UCSD-AML1 (cell line): ENCODE measurements around the gene CITED1.

Experiments
- DNase-seq: peaks from one replicate; lab custom pipeline; 2025; ENCODE audit not compliant: unreplicated experiment; lab: John Stamatoyannopoulos, UW

Gene CITED1

DNA sequence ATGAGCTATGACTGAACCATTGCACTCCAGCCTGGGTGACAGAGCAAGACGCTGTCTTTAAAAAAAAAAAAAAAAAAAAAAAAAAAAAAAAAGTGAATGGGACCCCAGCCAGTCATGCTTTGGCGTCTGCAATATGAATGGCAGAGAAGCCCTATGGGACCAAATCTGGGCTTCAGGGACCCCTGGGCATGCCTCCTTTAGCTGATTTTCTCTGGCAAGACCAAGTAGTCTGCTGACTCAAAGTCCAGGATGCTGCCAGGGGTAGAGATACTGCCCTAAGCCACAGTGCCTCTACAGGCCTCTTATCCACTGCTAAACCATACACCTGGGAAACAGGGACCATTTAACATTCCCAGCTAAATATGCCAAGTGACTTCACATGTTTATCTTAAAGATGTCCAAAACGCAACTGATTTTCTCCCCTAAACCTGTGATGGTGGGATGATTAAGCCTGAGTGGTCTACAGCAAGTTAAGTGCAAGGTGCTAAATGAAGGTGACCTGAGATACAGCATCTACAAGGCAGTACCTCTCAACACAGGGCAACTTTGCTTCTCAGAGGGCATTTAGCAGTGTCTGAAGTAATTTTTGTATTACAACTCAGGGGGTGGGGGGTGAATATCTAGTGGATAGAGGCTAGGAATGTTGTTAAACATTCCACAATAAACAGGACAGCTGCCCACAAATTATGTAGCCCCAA, 34.5 kb downstream of the CITED1 start:
- no peak for DNase-seq

DNA sequence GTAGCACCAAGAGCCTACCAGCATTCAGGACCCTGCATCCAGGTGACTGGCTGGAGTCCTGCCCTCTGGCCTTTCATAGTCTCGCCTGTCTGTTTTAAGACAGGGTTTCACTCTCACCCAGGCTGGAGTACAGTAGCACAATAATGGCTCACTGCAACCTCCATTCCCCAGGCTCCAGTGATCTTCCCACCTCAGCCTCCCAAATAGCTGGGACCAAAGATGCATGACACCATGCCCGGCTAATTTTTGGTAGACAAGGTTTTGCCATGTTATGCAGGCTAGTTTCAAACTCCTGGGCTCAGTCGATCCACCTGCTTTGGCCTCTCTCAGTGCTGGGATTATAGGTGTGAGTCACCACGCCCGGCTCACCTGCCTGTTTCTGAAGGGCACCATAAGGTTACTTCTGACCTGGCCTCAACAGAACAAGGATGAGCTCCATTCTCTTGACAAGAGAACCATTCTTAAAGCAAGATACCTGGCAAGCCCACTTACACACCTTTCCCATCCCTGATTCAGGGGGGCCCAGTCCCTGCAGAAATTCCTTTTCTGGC, 35.3 kb downstream of the CITED1 start:
- DNase-seq = no peak

DNA sequence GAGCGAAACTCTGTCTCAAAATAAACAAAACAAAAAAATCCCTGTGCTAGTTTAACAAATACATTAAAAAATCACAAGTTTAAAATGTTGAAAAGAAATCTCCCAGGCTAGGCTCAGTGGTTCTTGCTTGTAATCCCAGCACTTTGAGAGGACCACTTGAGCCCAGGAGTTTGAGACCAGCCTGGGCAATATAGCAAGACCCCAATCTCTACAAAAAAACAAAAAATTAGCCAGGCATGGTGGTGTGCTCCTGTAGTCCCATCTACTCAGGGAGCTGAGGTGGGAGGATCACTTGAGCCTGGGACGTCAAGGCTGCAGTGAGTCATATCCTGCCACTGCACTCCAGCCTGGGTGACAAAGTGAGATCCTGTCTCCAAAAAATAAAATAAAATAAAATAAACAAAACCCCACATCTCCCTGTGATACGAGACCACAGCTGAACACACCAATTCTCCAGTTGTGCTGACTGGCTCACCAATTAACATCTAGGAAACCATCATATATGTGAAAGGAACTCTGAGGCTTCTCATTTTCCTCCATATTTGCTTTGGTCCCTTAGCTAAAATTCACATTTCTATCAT, 36.0 kb downstream of the CITED1 start:
- no peak for DNase-seq

DNA sequence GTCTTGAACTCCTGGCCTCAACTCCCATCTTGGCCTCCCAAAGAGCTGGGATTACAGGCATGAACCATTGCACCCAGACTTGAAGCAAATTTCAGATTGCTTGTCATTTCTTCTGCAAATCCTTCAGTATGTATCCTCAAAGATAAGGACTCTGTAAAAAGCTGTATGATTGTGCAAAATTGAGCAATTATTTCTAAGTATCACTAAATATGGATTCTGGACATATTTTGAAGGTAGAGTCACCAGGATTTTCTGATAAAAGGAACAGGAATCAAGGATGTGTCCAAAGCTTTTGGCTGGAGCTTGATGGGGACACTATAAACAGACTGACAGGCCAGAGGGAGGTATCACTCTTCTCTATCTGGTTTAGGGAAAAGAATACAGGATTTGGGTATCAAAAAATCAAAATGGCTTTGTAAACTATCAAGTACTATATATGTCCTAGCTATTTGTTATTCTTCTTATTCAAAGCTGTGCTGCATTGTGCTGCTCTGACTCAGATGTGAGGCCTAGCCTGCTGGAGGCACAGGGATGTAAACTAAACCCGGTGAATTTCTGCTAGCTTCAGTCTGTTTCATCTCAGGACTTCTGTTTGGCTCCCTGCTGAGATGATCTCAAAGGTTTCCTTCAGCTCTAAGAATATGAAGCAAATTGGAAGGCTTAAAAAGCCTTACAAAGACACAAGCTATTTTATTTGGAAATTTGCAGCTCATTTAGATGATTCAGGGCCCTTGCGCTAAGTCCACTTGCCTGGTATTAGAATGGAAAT, 36.9 kb downstream of the CITED1 start:
- DNase-seq = no peak

DNA sequence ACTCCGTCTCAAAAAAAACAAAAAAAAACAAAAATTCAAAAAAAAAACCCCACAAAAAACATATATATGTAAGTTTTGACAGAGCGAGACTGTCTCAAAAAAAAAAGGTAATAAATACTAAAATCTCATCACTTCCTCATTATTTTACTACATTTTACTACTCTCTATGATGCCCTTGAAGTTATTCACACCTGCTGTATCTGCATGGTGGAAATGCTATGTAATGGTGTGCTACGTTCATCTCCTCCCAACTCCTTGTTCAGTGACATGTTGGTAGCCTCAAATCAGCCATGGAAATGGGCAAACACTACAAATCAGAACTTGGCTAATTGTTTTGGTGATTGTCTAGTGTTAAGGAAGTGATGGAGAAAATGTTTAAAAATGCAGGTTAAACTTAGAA, 40.5 kb downstream of the CITED1 start:
- no peak for DNase-seq

DNA sequence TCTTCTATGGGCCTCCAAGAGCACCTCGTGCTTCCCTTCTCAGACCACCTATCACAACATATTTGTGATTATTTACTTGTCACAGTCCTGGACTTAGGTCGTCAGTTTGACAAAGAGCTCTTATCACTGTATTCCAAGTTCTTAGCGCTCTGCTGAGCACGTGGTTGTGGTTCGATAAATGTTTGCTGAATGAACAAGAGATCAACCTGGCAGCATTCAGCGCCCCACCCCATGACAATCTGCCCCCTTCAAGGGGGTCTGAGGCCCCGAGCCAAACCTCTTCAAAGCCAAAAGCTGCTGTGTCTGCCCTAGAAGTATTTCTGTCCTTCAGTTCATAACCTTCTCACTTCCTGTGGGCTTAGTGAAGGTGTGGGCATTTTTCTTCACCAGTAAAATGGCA, 43.6 kb downstream of the CITED1 start:
- DNase-seq = no peak

DNA sequence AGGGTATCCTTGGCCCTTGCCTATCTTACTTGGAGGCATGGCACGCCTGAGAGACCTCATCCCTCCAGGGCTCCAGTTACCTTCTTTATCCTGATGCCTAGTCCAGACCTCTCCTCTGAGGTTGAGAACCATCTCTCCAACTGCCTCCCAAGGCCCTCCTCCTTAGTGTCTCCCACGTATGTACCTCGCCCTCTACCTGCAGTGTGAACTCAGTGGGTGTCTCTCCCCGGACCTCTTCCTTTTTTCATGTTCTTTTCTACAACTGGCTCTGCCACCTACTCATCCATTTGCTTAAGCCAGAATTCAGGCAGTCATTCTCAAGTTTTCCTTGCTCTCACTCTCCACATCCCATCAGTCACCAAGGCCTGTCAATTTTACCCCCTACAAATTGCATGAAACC, 45.3 kb downstream of the CITED1 start:
- no peak for DNase-seq

DNA sequence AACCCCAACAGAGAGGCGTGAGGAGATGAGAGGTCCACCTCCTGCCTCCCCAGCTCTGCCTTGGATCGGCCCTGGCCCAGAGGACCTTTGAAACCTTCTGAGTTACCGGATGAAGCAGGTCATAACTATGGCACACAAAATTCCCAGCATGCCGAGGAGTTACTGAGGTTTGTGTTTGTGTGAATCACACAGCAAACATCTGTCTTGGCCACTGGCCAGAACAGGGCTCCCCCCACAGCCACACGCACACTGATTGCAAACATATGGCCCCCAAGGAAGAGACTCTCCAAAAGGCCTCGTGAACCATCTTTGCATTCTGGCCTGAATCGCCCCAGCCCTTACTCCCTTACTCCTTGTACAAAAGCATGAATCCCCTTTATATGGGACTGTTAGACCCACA, 47.5 kb downstream of the CITED1 start:
- no peak for DNase-seq

DNA sequence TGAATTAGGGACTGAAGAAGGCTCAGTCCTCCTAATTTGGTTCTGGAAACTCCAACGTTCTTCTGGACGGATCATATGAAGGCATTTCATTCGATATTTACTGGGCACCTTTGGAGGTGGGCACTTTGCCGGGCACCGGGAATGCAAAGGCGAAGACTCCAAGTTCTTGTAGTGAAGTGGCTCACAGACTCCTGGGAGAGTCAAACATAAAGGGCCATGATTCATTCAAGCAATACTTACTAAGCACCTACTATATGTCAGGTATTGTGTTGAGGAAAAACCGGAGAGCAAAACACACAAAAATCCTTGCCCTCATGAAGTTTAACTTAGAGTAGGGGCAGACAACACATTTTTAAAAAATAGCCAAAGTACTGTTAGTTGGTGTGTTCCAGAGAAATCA, 49.9 kb downstream of the CITED1 start:
- DNase-seq = no peak

DNA sequence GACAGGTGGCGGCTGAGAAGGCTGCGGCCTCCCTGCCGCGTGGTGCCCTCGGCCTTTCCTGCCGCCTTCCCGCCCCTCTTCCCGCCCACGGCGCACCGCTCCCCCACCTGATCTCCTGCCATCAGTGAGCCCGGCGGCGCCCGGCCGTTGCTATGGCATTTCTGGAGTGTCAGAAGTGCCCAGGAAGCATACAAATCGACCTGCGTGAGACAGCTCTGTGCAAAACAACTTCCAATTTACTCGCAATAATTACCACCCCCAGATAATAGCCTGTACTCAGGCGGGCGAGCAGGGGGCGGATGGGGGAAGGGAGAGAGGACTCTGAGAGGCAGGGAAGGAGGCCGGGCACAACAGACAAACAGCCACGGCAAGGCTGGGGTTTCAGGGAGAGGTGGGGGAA, 50.3 kb downstream of the CITED1 start:
- no peak for DNase-seq

DNA sequence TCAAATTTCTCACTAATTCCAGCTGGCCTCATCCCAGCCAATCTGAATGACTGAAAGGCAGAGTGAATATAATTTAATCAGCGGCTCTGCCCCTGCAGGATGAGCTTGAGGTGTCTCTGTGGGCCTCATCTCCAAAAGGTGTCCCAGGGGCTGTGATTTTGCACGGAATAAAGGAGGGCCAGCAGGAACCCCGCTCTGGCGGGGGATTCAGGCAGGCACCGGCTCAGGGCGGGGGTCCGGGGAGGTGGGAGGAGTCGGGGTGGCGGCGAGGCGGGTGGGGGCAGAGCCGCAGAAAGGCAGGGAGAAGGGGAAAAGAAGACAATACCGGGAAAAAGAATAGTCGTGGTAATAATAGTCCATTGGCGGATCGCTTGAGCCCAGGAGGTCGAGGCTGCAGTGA, 50.9 kb downstream of the CITED1 start:
- DNase-seq = no peak

DNA sequence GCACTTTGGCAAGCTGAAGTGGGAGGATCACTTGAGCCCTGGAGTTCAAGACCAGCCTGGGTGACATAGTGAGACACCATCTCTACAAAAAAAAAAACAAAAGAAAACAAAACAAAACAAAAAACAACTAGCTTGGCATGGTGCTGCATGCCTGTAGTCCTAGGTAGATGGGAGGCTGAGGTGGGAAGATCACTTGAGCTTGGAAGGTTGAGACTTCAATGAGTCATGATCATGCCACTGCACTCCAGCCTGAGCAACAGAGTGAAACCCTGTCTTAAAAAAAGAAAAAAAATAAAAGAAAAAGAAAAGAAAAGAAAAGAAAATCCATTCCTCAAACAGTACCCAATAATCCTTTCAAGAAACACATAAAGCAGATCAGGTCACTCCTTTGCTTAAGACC, 52.0 kb downstream of the CITED1 start:
- no peak for DNase-seq
